ENCODE results near the gene PCDHGA5.
"Not testable (repeated sequence)": the region's sequence is repeated elsewhere in the genome, so short reads cannot be mapped to it uniquely, and the experiment has no call there.

- not testable (repeated sequence) for TF ChIP-seq POLR2A (IDR thresholded peaks at IDR 0.05; ENCODE audit: control extremely low read depth in 1 of 2, low read depth in 2 of 2, low read length in 2 of 2); POLR2AphosphoS5 (IDR thresholded peaks at IDR 0.05; ENCODE audit: low read depth, low read length); YY1 (IDR thresholded peaks at IDR 0.05; ENCODE audit: low read depth, low read length); NRF1 (IDR thresholded peaks at IDR 0.05; ENCODE audit: low read depth, low read length); EP300 (IDR thresholded peaks at IDR 0.05; ENCODE audit: borderline replicate concordance in 1 of 2, low read depth in 2 of 2, low read length in 2 of 2); CREB1 (IDR thresholded peaks at IDR 0.05); ATF2 (IDR thresholded peaks at IDR 0.05; ENCODE audit: low read length); MAX (IDR thresholded peaks at IDR 0.05); KDM5A (IDR thresholded peaks at IDR 0.05; ENCODE audit: low read length); JUND (IDR thresholded peaks at IDR 0.05; ENCODE audit: low read length); ZNF274 (IDR thresholded peaks at IDR 0.05; ENCODE audit: borderline replicate concordance, extremely low read depth, low read length); KDM1A (IDR thresholded peaks at IDR 0.05; ENCODE audit: borderline replicate concordance, low read length)
- TF ChIP-seq, protein P1, sequence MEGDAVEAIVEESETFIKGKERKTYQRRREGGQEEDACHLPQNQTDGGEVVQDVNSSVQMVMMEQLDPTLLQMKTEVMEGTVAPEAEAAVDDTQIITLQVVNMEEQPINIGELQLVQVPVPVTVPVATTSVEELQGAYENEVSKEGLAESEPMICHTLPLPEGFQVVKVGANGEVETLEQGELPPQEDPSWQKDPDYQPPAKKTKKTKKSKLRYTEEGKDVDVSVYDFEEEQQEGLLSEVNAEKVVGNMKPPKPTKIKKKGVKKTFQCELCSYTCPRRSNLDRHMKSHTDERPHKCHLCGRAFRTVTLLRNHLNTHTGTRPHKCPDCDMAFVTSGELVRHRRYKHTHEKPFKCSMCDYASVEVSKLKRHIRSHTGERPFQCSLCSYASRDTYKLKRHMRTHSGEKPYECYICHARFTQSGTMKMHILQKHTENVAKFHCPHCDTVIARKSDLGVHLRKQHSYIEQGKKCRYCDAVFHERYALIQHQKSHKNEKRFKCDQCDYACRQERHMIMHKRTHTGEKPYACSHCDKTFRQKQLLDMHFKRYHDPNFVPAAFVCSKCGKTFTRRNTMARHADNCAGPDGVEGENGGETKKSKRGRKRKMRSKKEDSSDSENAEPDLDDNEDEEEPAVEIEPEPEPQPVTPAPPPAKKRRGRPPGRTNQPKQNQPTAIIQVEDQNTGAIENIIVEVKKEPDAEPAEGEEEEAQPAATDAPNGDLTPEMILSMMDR (IDR thresholded peaks at IDR 0.05; ENCODE audit: control extremely low read depth in 1 of 3, insufficient read depth in 1 of 3, low read depth in 1 of 3, low read length in 3 of 3): not testable (repeated sequence)
Observed at GRCh38 chr5:141340781-141341354, 23.1 kb upstream of the PCDHGA5 start.

All from H1 (cell line).